Adipocyte (in vitro differentiated cells): ENCODE results near the gene TLNRD1.

Experiments
- DNase-seq: peaks from one replicate; pipeline ENCODE4 v3.0.0-alpha.2; 2015; ENCODE audit warnings: low read depth
- H3K27me3 ChIP-seq: replicated peaks from 2 replicates; pipeline ENCODE4 v1.7.0; 2013; ENCODE audit warnings: mild to moderate bottlenecking, low read length, moderate library complexity; ENCODE audit not compliant: control insufficient read depth, insufficient read depth
- H3K36me3 ChIP-seq: 2 replicates; pipeline ENCODE4 v1.7.0; 2013; ENCODE audit warnings: low read length, mild to moderate bottlenecking, moderate library complexity; ENCODE audit not compliant: control insufficient read depth, insufficient read depth, severe bottlenecking
- H3K4me1 ChIP-seq: 2 replicates; pipeline ENCODE4 v1.7.0; 2013; ENCODE audit warnings: mild to moderate bottlenecking, low read length, moderate library complexity; ENCODE audit not compliant: control insufficient read depth, insufficient read depth
- H3K4me3 ChIP-seq: 2 replicates; pipeline ENCODE4 v1.7.0; 2013; ENCODE audit warnings: mild to moderate bottlenecking, low read length, moderate library complexity
- H3K9ac ChIP-seq: 2 replicates; pipeline ENCODE4 v1.7.0; 2013; ENCODE audit warnings: mild to moderate bottlenecking, low read length, moderate library complexity
- H3K9me3 ChIP-seq: 2 replicates; pipeline ENCODE4 v1.7.0; 2013; ENCODE audit warnings: mild to moderate bottlenecking, low read length, moderate library complexity; ENCODE audit not compliant: control insufficient read depth

The TLNRD1 gene

GRCh38 chr15:81032818-81033217, 32.1 kb downstream of the TLNRD1 start:
- Histone ChIP-seq H3K4me1 (peaks cover 6% of the 10 kb centered on the region), H3K27me3 (no peaks in the 10 kb centered on the region), H3K4me3 (no peak overlapping the region), H3K9me3 (no peaks in the 10 kb centered on the region), H3K9ac (no peak overlapping the region), H3K36me3 (no peaks in the 10 kb centered on the region)
- no peak for DNase-seq

GRCh38 chr15:81033508-81033907, 32.8 kb downstream of the TLNRD1 start:
- Histone ChIP-seq H3K36me3 (no peaks in the 10 kb centered on the region), H3K4me3 (no peak overlapping the region), H3K9ac (no peak overlapping the region), H3K4me1 (peaks cover 6% of the 10 kb centered on the region), H3K27me3 (no peaks in the 10 kb centered on the region), H3K9me3 (no peaks in the 10 kb centered on the region)
- DNase-seq: no peak

DNA sequence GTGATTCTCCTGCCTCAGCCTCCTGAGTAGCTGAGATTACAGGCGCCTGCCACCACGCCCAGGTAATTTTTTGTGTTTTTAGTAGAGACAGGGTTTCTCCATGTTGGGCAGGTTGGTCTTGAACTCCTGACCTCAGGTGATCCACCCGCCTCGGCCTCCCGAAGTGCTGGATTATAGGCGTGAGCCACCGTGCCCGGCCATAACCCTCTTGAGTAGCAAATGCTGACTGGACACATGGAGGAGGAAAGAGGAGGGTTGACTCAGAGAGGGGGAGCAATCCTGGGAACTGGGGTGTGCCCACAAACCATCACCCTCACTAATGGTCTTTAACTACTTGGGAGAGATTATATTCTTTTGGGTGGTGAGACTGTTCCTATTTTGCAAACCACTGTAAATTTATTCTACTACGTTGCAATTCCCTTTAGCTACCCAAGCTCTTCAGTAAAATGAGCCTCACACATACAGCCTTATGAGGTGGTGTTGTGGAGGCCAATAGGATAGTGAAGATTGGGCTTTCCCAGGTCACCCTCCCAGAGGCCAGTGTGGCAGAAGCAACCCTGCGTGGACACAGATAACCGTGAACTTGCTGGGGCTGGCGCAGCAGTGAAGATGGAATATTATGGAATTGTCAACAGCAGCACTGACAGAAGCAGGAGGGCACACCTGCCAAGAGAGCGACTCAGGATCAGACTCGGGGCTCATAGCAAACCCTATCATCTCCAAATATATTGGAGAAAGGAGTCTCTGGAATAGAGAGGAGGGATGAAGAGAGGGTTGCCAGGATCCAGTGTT, 37.4 kb downstream of the TLNRD1 start:
- DNase-seq: no peak
- no peaks in the 10 kb centered on the region for H3K36me3 ChIP-seq
- no peak overlapping the region for H3K4me3 ChIP-seq
- no peaks in the 10 kb centered on the region for H3K9me3 ChIP-seq
- no peaks in the 10 kb centered on the region for H3K27me3 ChIP-seq
- no peaks in the 10 kb centered on the region for H3K4me1 ChIP-seq
- no peak overlapping the region for H3K9ac ChIP-seq

DNA sequence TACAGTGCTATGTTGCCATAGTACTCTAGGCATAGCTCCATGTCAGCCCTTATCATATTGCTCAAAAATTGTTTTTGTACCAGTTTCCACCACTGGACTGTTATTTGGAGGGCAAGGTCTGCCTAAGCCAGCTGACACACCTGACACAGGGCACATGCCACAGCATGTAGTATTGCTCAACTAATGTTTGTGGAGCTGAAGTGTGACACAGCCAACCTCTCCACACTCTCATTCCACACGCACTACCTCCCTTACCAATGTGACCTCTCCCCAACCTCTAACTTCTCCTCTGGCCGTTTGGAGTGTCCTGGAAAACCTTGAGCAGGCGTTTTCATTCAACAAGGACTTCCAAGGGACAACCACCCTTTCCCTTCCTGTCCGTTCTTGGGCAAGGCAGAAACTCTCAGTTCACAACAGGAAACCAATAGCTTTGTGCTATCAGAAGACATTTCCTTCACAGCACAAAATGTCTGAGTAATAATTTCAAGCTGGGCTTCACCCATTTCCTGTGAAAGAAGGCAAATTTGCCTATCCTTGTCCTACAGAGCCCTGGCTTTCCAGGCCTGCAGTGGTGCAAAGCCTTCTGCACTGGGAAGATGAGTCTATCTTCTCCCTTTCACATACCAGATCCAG, 38.4 kb downstream of the TLNRD1 start:
- H3K27me3 ChIP-seq: no peaks in the 10 kb centered on the region
- DNase-seq: no peak

DNA sequence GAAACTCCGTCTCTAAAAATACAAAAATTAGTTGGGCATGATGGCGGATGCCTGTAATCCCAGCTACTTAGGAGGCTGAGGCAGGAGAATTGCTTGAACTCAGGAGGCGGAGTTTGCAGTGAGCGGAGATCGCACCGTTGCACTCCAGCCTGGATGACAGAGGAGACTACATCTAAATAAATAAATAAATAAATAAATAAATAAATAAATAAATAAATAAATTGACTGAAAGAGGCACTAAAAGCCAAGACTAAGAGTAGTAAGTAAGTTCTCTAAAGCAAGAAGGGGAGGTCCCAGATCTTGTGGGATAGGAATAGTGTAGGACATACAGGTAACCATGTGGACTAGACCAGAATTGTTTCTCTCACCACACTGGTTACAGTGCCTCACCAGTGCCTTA, 40.0 kb downstream of the TLNRD1 start:
- Histone ChIP-seq H3K27me3 (no peaks in the 10 kb centered on the region), H3K4me3 (no peak overlapping the region), H3K4me1 (no peaks in the 10 kb centered on the region), H3K36me3 (no peaks in the 10 kb centered on the region), H3K9ac (no peak overlapping the region), H3K9me3 (no peaks in the 10 kb centered on the region)
- no peak for DNase-seq

More for the DNA sequence above, 38.4 kb downstream of the TLNRD1 start:
- Histone ChIP-seq H3K9me3 (no peaks in the 10 kb centered on the region), H3K4me1 (no peaks in the 10 kb centered on the region), H3K4me3 (no peak overlapping the region), H3K9ac (no peak overlapping the region), H3K36me3 (no peaks in the 10 kb centered on the region)

DNA sequence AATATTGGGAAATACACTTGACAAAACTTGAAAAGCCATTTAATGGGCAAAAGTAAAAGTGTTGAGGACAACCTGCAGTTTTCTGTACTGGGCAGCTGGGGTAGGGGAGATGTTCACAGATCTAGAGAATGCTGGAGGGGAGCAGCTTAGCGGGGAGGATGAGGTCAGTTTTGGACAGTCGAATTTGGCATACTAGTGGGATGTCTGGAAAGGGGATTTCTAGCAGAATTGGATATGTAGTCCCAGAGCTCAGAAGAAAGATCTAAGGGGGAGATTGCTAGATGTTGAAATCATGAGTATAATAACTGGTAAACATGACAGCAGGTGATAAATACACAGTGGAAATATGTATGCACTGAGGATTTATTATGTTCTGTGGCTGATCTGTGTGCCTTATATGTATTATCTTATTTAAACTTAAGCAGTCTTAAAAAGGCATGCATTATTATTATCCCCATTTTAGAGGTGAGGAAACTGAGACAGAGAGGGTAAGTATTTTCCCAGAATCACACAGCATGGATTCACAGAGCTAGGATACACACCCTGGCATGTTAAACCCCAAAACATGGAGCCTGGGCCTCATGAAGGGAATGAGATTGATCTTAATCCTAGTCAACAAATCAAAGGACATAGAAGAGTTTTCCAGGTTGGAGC, 42.7 kb downstream of the TLNRD1 start:
- no peaks in the 10 kb centered on the region for H3K36me3 ChIP-seq
- no peaks in the 10 kb centered on the region for H3K27me3 ChIP-seq
- H3K4me1 ChIP-seq: peaks cover 8% of the 10 kb centered on the region
- no peak overlapping the region for H3K4me3 ChIP-seq
- no peak for DNase-seq
- H3K9ac ChIP-seq: no peak overlapping the region
- H3K9me3 ChIP-seq: no peaks in the 10 kb centered on the region

DNA sequence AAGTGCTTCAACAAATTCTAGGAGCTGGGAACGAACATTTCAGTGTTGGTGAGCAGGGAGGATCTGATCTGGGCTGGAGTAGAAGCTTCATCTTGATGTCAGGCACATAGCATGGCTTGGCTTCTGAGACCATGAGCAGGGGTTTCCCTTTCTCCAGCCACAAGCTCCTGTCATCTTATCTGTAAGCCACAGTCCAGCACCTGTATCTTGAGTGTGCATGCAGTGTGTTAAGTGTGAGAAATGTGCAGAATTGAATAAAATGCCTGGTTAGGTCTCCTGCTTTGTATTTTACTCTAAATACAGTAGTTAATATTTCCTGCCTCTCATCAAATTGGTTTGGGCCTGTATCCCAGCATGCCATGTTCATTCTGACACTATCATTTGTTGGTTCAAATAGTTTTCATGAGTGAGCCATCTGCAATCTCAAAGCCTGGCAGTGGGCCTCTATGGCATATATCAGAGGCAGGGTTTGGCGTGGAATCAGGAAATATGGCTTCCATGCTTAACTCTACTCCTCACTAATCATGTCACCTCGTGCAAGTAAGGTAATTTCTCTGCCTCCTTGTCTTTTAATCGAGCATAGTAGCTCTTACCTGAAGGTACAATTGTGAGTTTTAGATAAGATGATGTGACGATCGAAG, 43.3 kb downstream of the TLNRD1 start:
- no peaks in the 10 kb centered on the region for H3K9me3 ChIP-seq
- H3K9ac ChIP-seq: no peak overlapping the region
- peaks cover 11% of the 10 kb centered on the region for H3K4me1 ChIP-seq
- no peak for DNase-seq
- no peak overlapping the region for H3K4me3 ChIP-seq
- no peaks in the 10 kb centered on the region for H3K27me3 ChIP-seq
- no peaks in the 10 kb centered on the region for H3K36me3 ChIP-seq

- no peak overlapping the region for H3K9ac ChIP-seq
- no peaks in the 10 kb centered on the region for H3K27me3 ChIP-seq
- H3K36me3 ChIP-seq: no peaks in the 10 kb centered on the region
- peaks cover 11% of the 10 kb centered on the region for H3K4me1 ChIP-seq
- H3K9me3 ChIP-seq: no peaks in the 10 kb centered on the region
- DNase-seq: no peak
- H3K4me3 ChIP-seq: no peak overlapping the region
Observed at GRCh38 chr15:81046290-81046689, 45.6 kb downstream of the TLNRD1 start.

GRCh38 chr15:81047928-81048327, 47.2 kb downstream of the TLNRD1 start:
- no peak overlapping the region for H3K4me3 ChIP-seq
- DNase-seq: no peak

DNA sequence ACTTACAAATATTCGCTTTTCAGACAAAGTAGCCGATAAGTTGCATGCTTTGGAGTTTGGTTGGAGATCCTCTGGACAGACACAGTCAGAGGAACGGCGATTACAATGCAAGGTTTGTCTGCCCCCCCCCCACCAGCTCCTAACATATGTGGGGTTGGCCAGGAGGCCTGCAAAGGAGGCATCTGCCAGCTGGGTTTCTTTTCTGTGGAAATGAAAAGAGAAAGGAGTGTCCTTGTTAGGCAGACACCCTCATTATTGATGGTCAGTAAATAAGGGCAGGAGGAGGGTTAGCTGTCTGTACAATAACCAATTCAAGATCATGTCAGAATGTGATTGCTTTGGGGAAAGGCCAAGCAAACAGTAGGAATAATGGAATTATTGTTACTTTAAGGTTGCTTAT, 49.1 kb downstream of the TLNRD1 start:
- Histone ChIP-seq H3K27me3 (no peaks in the 10 kb centered on the region), H3K4me1 (peaks cover 11% of the 10 kb centered on the region), H3K4me3 (no peak overlapping the region), H3K36me3 (no peaks in the 10 kb centered on the region), H3K9me3 (no peaks in the 10 kb centered on the region), H3K9ac (no peak overlapping the region)
- DNase-seq: no peak

More at GRCh38 chr15:81047928-81048327, 47.2 kb downstream of the TLNRD1 start:
- no peaks in the 10 kb centered on the region for H3K36me3 ChIP-seq
- no peak overlapping the region for H3K9ac ChIP-seq
- H3K4me1 ChIP-seq: peaks cover 11% of the 10 kb centered on the region
- no peaks in the 10 kb centered on the region for H3K9me3 ChIP-seq
- H3K27me3 ChIP-seq: no peaks in the 10 kb centered on the region

DNA sequence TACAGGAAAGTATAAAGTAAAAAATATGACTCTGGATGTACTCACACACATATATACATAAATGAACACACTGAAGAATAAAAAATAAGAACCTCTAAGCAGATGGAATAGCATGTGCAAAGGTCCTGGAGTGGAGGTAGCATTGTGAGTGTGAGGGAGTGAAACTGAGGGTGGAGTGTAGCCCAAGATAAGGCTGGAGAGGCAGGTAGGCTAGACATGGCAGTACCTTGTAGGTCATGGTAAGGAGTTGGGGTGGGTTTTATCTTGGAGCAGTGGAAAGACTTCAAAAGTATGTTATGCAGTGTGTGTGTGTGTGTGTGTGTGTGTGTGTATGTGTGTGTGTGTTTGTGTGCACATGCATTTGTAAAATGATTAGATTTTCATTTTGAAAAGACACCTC, 49.5 kb downstream of the TLNRD1 start:
- DNase-seq: no peak
- H3K9me3 ChIP-seq: no peaks in the 10 kb centered on the region
- no peaks in the 10 kb centered on the region for H3K36me3 ChIP-seq
- no peak overlapping the region for H3K9ac ChIP-seq
- peaks cover 11% of the 10 kb centered on the region for H3K4me1 ChIP-seq
- no peak overlapping the region for H3K4me3 ChIP-seq
- H3K27me3 ChIP-seq: no peaks in the 10 kb centered on the region
